Neural progenitor cell (in vitro differentiated cells): ENCODE data around the gene MAD2L1BP.
"Not testable (repeated sequence)": the region's sequence is repeated elsewhere in the genome, so short reads cannot be mapped to it uniquely, and the experiment has no call there.

Experiments
- CTCF ChIP-seq: fragments of 200-600 bp; sonication (generic); IDR thresholded peaks from 2 replicates; pipeline ENCODE4 v1.5.1; 2017; ENCODE audit warnings: antibody characterized with exemption, mild to moderate bottlenecking
- EZH2 ChIP-seq: fragments of 200-600 bp; sonication (generic); IDR thresholded peaks from 2 replicates; pipeline ENCODE4 v1.6.1; 2017; ENCODE audit warnings: antibody characterized with exemption, mild to moderate bottlenecking, moderate library complexity

GRCh38 chr6:43589564-43589963, 46.1 kb upstream of the MAD2L1BP start:
- TF ChIP-seq CTCF, EZH2: not testable (repeated sequence)
